Measurements from ENCODE around the gene RNF10.

Gene RNF10

DNA sequence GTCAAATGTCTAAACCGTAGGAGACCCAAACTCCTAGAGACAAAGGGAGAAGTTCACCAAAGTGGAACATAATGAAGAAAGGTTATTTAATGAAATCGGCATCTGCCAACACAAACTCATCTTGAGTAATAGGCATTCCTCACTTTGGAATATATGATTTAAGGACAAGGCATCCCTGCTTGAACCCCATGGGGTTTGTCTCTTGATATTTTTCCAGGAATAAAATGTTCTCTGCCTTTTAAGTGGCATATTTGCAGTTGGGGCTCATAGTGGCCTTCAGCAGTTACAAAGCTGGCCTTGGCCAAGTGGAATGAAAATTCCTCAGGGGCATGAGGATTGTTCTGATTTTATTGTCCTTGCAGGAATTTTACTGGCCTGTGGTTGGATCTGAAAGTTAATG, 40.0 kb downstream of the RNF10 start:
- Mint-ChIP-seq H3K27me3 (no peaks in the 10 kb centered on the region), H3K9me3 (no peaks in the 10 kb centered on the region), H3K27ac (peak overlapping the region; percentile 14), H3K4me3 (no peak overlapping the region), H3K4me1 (ENCODE audit: low read depth) (no peaks in the 10 kb centered on the region), H3K36me3 (ENCODE audit: low read depth) (peaks cover 100% of the 10 kb centered on the region)
- intact Hi-C loops (cut with micrococcal nuclease): no loop called here

DNA sequence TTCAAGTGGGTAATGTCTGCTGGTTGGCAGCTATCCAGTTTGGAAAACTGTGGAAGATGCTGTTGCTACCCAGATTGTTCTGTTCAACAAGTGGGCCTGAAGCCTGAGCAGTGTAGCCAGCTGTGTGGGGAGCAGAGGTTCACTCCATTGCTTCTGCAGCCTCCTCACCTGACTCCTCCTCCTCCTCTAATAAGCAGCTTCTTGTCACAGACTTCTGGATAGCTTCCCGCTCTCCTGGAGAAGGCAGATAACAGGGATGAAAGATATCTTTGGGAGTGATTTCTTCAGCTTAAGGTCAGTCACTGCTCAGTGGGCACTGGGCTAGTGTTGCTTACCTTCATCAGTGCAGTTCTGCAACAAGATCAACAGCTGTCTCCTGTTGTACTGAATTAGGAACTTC, 45.0 kb downstream of the RNF10 start:
- no peaks in the 10 kb centered on the region for H3K9me3 Mint-ChIP-seq
- no peak overlapping the region for H3K4me3 Mint-ChIP-seq
- H3K27ac Mint-ChIP-seq: no peak overlapping the region
- H3K4me1 Mint-ChIP-seq (ENCODE audit: low read depth): peaks cover 33% of the 10 kb centered on the region
- intact Hi-C loops (cut with micrococcal nuclease): no loop called here
- H3K27me3 Mint-ChIP-seq: peaks cover 9% of the 10 kb centered on the region
- peaks cover 74% of the 10 kb centered on the region for H3K36me3 Mint-ChIP-seq (ENCODE audit: low read depth)

DNA sequence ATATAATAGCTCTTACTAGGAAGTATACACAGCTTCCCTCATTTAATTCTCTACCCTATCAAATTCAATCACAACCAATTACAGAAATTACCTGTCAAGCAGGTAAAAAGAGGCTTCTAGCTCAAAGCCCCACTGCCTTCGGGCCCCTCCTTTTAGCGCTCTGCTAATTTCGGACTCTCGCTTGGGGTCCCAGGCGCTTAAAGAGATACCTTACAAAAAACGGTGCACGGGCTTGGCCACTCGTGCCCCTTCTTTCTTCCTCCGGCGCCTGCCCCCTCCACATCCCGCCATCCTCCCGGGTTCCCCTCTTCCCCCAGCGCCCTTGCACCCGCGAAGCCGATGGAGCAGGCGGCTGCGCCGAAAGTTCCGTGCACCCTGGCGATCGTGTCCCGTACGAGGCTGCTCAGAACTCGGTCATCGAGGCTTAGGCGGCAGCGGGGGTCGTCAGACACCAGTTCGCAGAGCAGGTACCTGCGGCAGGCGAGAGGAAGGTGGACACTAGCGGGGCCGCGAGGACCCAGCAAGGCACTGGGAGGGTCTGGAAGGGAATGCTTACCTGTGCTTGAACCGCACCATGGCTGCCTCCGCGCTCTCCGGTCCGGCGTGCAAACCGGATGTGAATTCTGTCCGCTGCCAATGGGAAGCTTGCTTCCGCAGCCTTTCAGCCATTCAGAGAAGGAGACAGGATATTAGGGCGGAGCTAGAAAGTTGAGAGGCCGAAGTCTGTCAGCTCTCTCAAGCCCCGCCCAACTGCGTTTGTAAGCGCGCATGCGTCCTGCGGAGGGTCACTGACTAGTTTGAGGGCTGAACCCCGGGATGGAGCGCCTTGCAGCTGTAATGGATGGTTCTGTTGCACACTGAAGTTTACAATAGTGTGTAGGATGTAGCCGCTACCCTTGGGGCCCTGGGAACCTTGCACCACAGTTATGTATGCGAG, 46.9 kb downstream of the RNF10 start, which contains the start of gene POP5:
Gene POP5 (minus strand): TSS at position 616 of the 937 bp plus-strand sequence. CDS start 40 bp downstream, at position 576.
- peak within 1 kb of the TSS; percentile 98 for H3K4me3 Mint-ChIP-seq
- peak within 1 kb of the TSS; percentile 91 for H3K27ac Mint-ChIP-seq
- H3K4me1 Mint-ChIP-seq (ENCODE audit: low read depth): peaks cover 33% of the 10 kb centered on the region
- intact Hi-C loops (cut with micrococcal nuclease): no loop called here
- H3K9me3 Mint-ChIP-seq: no peaks in the 10 kb centered on the region
- H3K36me3 Mint-ChIP-seq (ENCODE audit: low read depth): peaks cover 55% of the 10 kb centered on the region
- H3K27me3 Mint-ChIP-seq: peaks cover 26% of the 10 kb centered on the region

DNA sequence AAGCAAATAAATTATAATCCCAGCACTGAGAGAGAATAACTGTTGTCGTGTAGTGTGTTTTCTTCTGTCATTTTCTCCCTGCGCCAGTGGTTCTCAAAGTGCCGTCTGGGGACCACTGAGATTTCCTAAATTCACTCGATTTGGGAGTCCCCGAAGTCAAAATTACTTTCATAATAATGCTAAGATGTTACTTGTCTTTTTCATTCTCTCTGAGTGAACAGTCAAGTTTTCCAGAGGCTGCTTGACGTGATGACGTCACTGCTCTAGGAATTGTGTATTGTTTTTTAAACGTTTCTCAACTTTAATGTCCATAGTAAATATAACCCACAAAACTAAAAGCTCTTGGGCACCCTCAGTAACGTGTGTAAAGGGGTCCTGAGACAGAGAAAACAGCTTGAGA, 47.8 kb downstream of the RNF10 start:
- peak overlapping the region; percentile 98 for H3K4me3 Mint-ChIP-seq
- H3K27me3 Mint-ChIP-seq: peaks cover 32% of the 10 kb centered on the region
- H3K9me3 Mint-ChIP-seq: no peaks in the 10 kb centered on the region
- intact Hi-C loops (cut with micrococcal nuclease): loop anchor here (2.0 kb wide), 1 partner anchor 67 kb away; no protein-coding TSS in a partner anchor
- peak overlapping the region; percentile 91 for H3K27ac Mint-ChIP-seq
- H3K36me3 Mint-ChIP-seq (ENCODE audit: low read depth): peaks cover 46% of the 10 kb centered on the region
- H3K4me1 Mint-ChIP-seq (ENCODE audit: low read depth): peaks cover 33% of the 10 kb centered on the region

DNA sequence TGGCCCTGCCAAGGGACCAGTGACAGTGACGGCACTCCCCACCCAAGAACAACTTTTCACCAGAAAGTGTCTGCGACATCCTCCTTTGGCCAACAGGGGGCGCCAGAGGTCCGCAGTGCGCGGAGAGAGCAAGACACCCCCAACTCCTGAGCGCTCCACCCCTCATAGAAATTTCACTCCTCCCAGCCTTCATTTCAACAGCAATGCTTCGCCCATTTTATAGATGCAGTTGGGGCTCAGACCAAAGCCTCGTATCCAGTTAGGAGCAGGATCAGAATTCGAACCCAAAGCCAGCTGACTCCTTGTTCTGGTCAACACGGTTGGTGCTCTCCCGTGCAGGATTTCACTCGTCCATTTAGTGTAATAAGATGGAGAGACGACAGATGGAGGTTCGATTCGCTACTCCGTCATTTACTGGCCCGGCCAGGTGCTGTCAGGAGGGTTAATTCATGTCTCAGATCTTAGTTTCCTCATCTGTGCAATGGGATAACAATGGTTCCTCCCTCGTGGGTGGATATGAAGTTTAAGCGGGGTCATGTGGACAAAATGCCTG, 49.4 kb downstream of the RNF10 start:
- peaks cover 33% of the 10 kb centered on the region for H3K4me1 Mint-ChIP-seq (ENCODE audit: low read depth)
- peaks cover 32% of the 10 kb centered on the region for H3K27me3 Mint-ChIP-seq
- H3K9me3 Mint-ChIP-seq: no peaks in the 10 kb centered on the region
- H3K27ac Mint-ChIP-seq: no peak overlapping the region
- intact Hi-C loops (cut with micrococcal nuclease): loop anchor here (1.0 to 2.0 kb wide), 3 partner anchors 65 to 388 kb away; no protein-coding TSS in a partner anchor
- H3K4me3 Mint-ChIP-seq: peak overlapping the region; percentile 42
- H3K36me3 Mint-ChIP-seq (ENCODE audit: low read depth): peaks cover 30% of the 10 kb centered on the region

DNA sequence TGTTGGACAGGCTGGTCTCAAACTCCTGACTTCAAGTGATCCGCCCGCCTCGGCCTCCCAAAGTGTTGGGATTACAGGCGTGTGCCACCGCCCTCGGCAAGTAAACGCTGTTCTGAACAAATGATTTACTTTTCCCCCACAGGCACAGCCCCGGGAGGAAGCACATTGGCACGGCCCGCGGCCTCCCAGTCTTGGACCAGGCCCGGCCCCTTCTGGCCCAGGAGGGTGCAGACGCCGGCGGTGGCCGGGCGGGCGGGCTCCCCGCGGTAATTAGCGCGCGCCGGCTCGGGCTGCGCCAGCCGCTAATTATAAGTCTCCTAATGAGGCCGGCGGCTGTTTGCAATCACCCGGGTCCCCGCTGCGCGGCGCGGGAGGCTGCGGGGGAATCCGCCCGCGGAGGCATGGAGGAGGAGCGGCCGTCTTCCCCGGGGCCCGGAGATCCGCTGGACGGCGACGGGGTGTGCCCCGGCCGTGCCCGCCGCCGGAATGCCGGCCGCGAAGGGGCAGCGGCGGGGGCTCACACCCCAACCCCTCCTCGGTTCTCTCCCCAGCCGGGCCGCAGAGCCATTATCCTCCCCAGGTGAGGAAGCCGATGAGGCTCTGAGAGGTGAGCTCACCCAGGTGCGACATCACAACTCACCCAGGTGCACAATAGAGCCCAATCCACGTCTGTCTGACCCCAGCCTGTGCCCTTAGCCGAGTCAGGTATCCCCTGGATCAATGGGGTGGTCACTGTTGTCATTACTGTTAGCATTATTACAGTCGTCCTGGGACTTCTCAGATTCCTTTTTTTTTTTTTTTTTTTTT, 50.4 kb downstream of the RNF10 start:
- Mint-ChIP-seq H3K4me1 (ENCODE audit: low read depth) (peaks cover 33% of the 10 kb centered on the region), H3K27ac (peak overlapping the region; percentile 37), H3K4me3 (peak overlapping the region; percentile 70), H3K9me3 (no peaks in the 10 kb centered on the region), H3K27me3 (peaks cover 32% of the 10 kb centered on the region), H3K36me3 (ENCODE audit: low read depth) (peaks cover 21% of the 10 kb centered on the region)
- intact Hi-C loops (cut with micrococcal nuclease): no loop called here

DNA sequence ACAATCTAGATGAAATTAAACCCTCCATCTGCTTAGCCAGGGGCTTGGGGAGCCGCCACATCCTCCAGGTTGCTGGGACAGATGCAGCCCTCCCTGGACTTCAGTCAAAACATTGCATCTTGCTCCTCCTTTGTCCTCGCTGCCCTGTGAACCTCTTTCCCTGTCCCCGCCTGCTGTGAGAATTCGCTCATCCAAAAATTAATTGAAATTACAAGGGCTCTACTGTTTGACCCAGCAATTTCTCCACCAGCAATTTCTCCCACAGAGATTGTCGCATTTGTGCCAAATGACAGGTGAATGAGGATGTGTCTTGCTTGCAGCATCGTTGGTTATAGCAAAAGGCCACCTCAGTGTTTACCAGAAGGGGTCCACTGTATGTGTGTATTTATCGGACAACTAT, 52.0 kb downstream of the RNF10 start:
- peaks cover 4% of the 10 kb centered on the region for H3K36me3 Mint-ChIP-seq (ENCODE audit: low read depth)
- H3K4me3 Mint-ChIP-seq: no peak overlapping the region
- no peak overlapping the region for H3K27ac Mint-ChIP-seq
- intact Hi-C loops (cut with micrococcal nuclease): no loop called here
- peaks cover 32% of the 10 kb centered on the region for H3K27me3 Mint-ChIP-seq
- no peaks in the 10 kb centered on the region for H3K9me3 Mint-ChIP-seq
- peaks cover 16% of the 10 kb centered on the region for H3K4me1 Mint-ChIP-seq (ENCODE audit: low read depth)

DNA sequence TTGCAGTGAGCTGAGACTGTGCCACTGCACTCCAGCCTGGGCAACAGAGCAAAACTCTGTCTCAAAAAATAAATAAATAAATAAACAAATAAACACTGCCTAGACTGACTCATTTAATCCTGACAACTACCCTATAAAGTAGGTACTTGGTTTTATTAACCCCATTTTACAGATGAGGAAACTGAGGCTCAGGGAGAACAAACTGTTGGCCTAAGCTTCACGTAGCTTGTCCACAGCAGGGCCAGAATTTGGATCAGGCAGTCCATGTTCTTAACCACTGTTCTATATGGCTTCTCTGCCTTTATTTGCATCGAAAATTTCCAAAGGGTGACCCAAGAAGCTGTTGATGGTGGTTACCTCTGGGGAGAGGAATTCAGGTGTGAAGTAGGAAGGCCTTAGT, 52.7 kb downstream of the RNF10 start:
- Mint-ChIP-seq H3K9me3 (no peaks in the 10 kb centered on the region), H3K4me3 (no peak overlapping the region), H3K27me3 (peaks cover 32% of the 10 kb centered on the region), H3K27ac (no peak overlapping the region), H3K36me3 (ENCODE audit: low read depth) (no peaks in the 10 kb centered on the region), H3K4me1 (ENCODE audit: low read depth) (peaks cover 17% of the 10 kb centered on the region)
- intact Hi-C loops (cut with micrococcal nuclease): no loop called here

DNA sequence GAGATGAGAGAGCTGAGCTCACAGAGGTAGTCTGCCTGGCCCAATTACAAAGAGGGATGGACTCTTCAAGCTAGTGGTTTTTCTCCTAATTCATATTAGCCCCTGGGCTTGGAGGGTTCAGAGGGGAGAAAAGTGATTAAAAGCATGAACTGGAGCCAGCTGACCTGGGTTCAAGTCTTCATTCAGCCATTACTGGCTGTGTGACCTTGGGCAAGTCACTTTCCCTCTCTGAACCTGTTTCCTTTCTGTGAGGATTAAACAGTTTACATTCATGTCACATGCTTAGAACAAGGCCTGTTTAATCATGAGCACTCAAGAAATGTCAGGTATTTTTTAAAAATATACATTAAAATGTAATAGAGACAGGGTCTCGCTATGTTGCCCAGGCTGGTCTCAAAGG, 54.2 kb downstream of the RNF10 start:
- no peaks in the 10 kb centered on the region for H3K9me3 Mint-ChIP-seq
- no peak overlapping the region for H3K27ac Mint-ChIP-seq
- H3K36me3 Mint-ChIP-seq (ENCODE audit: low read depth): no peaks in the 10 kb centered on the region
- intact Hi-C loops (cut with micrococcal nuclease): no loop called here
- H3K4me1 Mint-ChIP-seq (ENCODE audit: low read depth): peaks cover 17% of the 10 kb centered on the region
- peaks cover 31% of the 10 kb centered on the region for H3K27me3 Mint-ChIP-seq
- H3K4me3 Mint-ChIP-seq: no peak overlapping the region

DNA sequence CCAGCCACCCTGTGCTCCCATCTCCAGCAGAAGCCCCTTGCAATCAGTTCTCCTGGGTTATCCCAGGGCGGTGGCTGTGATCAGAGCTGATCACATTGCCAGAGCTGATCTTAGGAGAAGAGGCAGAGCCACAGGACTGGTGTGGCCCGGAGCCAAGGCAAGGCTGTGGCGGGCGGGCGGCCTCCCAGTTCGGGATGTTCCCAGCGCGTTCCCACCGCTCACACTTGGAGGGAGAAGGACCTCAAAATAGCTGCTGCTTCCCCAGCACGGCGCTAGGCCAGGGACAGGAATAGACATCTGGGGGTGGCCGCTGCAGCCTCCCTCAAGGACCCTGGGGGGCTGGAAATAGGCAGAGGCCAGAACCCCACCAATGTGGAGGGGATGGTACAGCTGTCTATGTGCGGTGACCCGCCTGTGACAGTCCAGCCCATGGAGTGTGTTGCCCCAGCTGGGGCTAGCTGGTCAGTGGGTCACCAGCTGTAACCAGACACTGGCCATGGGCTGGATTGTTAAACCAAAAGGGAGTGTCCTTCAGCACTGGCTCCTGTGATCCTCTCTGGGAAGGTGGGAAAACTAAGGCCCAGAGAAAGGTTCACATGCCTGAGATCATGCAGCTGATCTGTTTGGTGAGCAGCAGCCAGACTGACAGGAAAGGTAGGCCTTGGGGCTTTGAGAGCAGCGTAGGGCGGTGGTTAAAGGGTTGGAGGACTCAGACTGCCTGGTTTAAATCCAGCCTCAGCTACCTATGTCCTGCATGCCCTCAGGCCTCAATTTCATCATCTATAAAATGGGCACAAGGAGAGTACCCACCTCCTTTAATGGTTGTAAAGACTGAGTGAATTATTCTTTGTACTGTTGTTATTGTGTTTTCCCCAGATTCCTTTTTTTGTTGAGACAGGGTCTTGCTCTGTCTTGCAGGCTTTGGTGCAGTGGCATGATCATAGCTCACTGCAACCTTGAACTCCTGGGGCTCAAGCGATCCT, 55.1 kb downstream of the RNF10 start:
- peaks cover 13% of the 10 kb centered on the region for H3K4me1 Mint-ChIP-seq (ENCODE audit: low read depth)

DNA sequence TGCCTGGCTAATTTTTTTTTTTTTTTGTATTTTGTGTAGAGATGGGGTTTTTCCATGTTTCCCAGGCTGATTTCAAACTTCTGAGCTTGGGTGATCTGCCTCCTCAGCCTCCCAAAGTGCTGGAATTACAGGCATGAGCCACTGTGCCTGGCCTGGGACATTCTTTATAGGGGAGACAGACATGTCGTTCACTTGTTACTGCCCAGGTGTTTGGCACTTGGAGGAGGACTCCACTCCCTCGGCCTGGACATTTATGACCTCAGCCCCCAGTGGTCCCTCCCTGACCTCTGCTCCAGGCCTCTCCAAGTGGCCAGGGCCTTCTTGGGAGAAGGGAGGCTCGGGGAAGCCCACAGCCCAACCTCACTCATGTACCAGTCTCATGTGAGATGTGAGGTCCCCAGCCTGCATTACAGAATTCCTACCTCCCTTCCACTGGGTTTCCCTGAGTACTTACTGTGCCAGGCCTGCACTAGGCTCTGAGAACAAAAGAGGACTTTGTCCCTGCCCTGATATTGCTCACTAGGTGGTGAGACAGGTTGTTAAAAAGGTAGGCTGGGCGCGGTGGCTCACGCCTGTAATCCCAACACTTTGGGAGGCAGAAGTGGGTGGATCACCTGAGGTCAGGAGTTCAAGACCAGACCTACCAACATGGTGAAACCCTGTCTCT, 56.7 kb downstream of the RNF10 start:
- intact Hi-C loops (cut with micrococcal nuclease): no loop called here
- peaks cover 13% of the 10 kb centered on the region for H3K4me1 Mint-ChIP-seq (ENCODE audit: low read depth)

More for the DNA sequence above, 55.1 kb downstream of the RNF10 start:
- Mint-ChIP-seq H3K4me3 (no peak overlapping the region), H3K27me3 (peaks cover 23% of the 10 kb centered on the region), H3K27ac (no peak overlapping the region), H3K36me3 (ENCODE audit: low read depth) (no peaks in the 10 kb centered on the region), H3K9me3 (no peaks in the 10 kb centered on the region)
- intact Hi-C loops (cut with micrococcal nuclease): no loop called here

DNA sequence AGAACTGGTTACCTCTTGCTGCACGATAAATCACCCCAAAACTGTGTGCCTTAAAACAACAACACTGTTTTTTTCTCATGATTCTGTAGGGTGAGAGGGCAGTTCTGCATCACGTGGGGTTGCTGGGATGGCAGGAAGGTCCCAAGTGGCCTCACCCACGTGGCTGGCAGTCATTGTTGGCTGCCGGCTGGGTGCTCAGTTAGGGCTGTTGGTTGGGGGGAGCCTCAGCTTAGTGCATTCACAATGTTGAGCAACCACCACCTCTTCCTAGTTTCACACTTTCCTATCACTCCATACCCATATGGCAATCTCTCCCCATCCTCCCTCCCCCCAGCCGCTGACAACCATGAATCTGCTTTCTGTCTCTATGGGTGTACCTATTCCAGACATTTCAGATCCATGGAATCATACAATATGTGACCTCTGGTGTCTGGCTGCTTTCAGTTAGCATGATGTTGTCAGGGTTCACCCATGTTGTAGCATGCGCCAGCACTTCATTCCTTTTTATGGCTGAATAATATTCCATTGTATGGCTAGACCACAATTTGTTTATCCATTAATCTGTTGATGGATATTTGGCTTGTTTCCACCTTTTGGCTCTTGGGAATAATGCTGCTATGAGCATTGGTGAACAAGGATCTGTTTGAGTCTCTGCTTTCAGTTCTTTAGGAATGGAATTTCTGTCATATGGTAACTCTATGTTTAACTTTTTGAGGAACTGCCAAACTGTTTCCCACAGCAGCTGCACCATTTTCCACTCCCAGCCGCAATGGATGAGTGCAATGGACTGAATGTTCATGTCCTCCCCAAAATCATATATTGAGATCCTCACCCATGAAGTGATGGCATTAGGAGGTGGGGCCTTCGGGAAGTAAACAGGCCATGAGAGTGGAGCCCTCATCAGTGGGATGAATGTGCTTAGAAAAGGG, 58.2 kb downstream of the RNF10 start:
- no peaks in the 10 kb centered on the region for H3K9me3 Mint-ChIP-seq
- intact Hi-C loops (cut with micrococcal nuclease): no loop called here
- H3K4me3 Mint-ChIP-seq: no peak overlapping the region
- H3K27me3 Mint-ChIP-seq: no peaks in the 10 kb centered on the region
- H3K27ac Mint-ChIP-seq: no peak overlapping the region
- H3K4me1 Mint-ChIP-seq (ENCODE audit: low read depth): peaks cover 13% of the 10 kb centered on the region
- H3K36me3 Mint-ChIP-seq (ENCODE audit: low read depth): no peaks in the 10 kb centered on the region

More for the DNA sequence above, 56.7 kb downstream of the RNF10 start:
- Mint-ChIP-seq H3K27me3 (peaks cover 8% of the 10 kb centered on the region), H3K4me3 (no peak overlapping the region), H3K36me3 (ENCODE audit: low read depth) (no peaks in the 10 kb centered on the region), H3K9me3 (no peaks in the 10 kb centered on the region), H3K27ac (no peak overlapping the region)

All from dendritic cell treated with granulocyte-macrophage colony-stimulating factor and Interleukin-4, amounts not matched to agents 40 ng/mL and 50 ng/mL, for 4 days (primary cell).